HS-27A (cell line): Measurements from ENCODE around the gene MIOX.

Experiments
- DNase-seq: peaks from one replicate; pipeline ENCODE4 v3.0.0-alpha.2; 2012; ENCODE audit warnings: low read depth, missing footprints

Gene MIOX

GRCh38 chr22:50486561-50487289, at the start of gene MIOX:
Gene MIOX, plus strand, starts transcription at chr22:50486859. Its CDS starts 39 bp downstream, at chr22:50486898.
- DNase-seq: no peak

- DNase-seq: no peak
Observed at GRCh38 chr22:50437511-50438304, 49.0 kb upstream of the MIOX start.

GRCh38 chr22:50438305-50439275, 48.1 kb upstream of the MIOX start:
- no peak for DNase-seq

- no peak for DNase-seq
Observed at GRCh38 chr22:50439314-50439870, 47.3 kb upstream of the MIOX start.

DNA sequence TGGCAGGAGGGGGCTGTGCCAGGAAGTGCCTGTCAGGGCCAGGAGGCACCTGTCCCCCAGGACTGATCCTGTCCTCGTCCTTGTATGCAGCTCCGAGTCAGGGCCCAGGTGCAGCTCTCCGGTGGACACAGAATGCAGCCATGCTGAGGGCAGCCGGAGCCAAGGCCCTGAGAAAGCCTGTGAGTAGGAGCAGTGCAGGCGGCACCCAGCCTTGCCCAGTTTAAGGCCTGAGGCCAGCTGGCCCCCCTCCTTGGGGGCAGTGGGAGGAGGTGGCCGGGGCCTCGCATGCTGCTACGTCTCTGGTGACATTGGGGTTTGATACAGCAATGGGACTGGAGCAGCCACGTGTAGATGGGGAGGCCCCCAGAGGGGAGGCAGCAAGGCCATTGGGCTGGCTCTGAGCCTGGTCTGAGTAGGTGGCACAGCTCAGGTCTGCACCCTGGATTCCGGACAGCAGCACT, 46.8 kb upstream of the MIOX start:
- DNase-seq: no peak

DNA sequence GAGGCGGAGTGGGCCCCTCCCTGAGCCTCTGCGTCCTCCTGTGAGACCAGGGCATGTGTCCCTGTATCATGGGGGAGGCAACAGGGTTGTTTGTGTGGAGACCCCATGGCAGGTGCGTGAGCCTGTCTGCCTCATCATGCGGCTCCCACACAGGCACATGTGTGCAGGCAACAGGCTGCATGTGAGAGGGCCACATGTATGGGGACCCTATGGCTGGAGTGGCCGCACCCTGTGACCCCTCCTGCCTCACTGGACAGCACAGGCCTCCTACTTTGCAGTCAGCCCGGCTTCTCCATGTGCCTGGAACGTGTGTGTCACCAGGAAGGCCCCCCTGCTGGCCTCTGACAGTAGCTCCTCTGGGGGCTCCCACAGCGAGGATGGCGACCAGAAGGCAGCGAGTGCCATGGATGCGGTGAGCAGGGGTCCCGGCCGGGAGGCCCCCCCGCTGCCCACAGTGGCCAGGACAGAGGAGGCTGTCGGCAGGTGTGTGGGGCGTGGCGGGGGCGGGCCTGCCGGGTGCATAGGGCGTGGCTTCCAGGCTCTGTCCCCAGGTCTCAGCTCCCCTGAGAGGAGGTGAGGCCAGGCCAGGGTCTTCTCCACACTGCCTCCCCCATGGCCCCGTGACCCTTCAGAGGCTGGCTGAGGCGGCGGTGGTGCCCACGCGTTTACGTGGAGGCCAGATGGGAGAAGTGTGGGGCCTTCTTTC, 46.0 kb upstream of the MIOX start:
- DNase-seq: no peak

- no peak for DNase-seq
Observed at GRCh38 chr22:50441428-50441993, 45.1 kb upstream of the MIOX start.

DNA sequence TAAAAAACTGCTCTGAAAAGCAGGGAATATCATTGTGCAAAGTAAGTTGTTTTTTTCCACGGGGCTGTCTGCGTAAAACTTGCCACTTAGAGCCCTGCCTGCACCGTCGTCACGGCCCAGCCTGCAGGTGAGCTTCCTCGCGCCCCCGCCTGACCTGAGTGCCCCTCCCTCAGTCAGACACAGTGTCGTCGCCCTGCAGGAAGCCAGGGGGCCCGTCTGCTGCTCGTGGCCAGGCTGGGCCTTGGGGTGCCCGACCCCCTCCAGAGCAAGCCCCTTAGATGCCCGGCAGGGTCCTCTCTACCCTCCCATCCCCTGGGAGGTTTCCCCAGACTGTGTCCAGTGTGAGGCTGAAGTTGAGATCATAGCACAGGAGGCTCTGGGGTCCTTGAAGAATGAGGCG, 43.5 kb upstream of the MIOX start:
- DNase-seq: no peak

DNA sequence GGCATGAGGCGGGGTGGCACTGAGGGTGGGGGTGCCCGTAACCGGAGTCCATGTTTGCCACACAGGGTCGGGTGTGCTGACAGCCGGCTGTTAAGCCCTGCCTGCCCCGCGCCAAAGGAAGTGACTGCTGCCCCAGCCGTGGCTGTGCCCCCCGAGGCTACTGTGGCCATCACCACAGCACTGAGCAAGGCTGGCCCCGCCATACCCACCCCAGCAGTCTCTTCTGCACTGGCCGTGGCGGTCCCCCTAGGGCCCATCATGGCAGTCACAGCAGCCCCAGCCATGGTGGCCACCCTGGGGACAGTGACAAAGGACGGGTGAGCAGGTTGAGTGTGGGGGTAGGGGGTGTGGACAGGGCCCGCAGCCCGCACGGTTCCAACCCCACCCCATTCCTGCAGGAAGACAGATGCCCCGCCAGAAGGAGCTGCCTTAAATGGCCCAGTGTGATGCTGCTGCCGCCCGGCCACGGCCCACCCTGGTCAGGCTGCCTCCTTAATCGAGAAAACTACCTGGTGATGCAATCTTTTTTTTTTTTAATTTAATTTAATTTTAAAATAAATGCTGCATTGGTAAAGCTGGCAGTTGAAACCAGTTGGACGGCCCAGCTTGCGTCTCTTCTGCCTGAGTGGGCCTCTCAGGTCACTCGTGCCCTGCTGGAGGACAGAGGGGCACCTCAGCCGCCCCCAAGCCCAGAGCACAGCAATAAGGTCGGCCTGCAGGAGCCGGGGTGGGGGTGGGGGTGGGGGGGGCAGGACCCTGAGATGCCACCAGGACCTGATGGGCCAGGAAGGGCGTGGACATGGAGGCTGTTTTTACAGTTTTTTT, 42.6 kb upstream of the MIOX start:
- DNase-seq: no peak

GRCh38 chr22:50444663-50445062, 42.0 kb upstream of the MIOX start:
- DNase-seq: peak; percentile 7

GRCh38 chr22:50445071-50445879, 41.4 kb upstream of the MIOX start:
- DNase-seq: no peak

GRCh38 chr22:50445880-50446707, 40.6 kb upstream of the MIOX start:
- no peak for DNase-seq

GRCh38 chr22:50446708-50447575, 39.7 kb upstream of the MIOX start:
- no peak for DNase-seq

GRCh38 chr22:50447576-50448551, 38.8 kb upstream of the MIOX start:
- no peak for DNase-seq

- no peak for DNase-seq
Observed at GRCh38 chr22:50452649-50453048, 34.0 kb upstream of the MIOX start.

GRCh38 chr22:50454556-50455075, 32.0 kb upstream of the MIOX start:
- no peak for DNase-seq
